ENCODE data around the gene C1QTNF1.
A peak's percentile ranks its signal among the peaks of the same experiment; 100 is the strongest.
"Not testable (repeated sequence)": the region's sequence is repeated elsewhere in the genome, so short reads cannot be mapped to it uniquely, and the experiment has no call there.

C1QTNF1 gene

DNA sequence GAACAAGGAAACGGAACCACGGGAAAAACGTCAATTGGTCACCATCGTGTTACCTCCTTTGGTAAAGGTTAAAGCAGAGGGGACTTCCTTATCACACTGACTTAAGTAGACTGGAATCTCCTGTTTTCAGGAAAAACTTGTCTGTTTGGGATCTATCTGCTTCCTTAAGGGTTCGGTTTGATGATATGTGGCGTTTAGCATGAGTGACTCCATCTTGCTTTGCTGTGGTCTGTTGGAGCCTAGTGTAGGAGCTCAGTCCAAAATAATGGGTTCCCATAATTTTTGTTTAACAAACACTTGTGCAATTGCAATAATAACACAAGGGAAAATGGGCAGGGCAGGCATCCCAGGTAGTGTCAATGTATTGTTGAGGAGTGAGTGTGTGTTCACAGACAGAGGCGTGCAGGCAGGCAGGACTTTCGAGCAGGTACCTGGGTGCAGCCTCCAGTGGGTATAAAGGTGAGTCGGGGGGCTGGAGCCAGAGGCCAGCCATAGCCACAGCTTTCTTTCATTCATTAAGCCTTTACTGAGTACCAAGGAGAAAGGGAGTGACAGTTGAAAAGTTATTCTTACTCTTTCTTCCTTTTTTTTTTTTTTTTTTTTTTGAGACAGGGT lies 46.4 kb downstream of the C1QTNF1 start:
- Mint-ChIP-seq H3K27ac (peak overlapping the region; percentile 38), H3K36me3 (no peaks in the 10 kb centered on the region), H3K27me3 (no peaks in the 10 kb centered on the region), H3K4me1 (peaks cover 9% of the 10 kb centered on the region), H3K9me3 (no peaks in the 10 kb centered on the region), H3K4me3 (no peak overlapping the region)

GRCh38 chr17:79071161-79071740 lies 47.3 kb downstream of the C1QTNF1 start:
- peaks cover 16% of the 10 kb centered on the region for H3K4me1 Mint-ChIP-seq
- H3K27me3 Mint-ChIP-seq: no peaks in the 10 kb centered on the region
- no peaks in the 10 kb centered on the region for H3K9me3 Mint-ChIP-seq
- H3K4me3 Mint-ChIP-seq: no peak overlapping the region
- H3K27ac Mint-ChIP-seq: peak overlapping the region; percentile 3
- peaks cover 2% of the 10 kb centered on the region for H3K36me3 Mint-ChIP-seq

DNA sequence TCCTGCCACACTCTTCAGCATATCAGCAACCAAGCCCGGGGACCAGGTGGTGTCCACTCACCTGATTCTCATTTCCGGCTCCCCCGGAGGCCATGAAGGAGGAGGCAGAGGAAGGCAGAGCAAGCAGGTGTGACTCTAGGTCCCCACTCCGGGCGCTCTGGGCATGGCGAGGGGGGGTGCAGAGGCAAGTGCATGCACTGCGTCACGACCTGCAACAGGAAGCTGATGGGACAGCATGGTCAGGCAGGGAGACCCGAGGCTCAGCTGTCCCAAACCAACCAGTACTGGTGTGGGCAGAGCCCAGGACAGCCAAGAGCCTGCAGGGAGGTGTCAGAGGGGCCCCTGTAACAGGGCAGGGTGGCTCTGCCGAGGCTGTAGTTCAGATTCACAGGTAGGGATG lies 48.6 kb downstream of the C1QTNF1 start:
- no peaks in the 10 kb centered on the region for H3K9me3 Mint-ChIP-seq
- H3K4me1 Mint-ChIP-seq: peaks cover 17% of the 10 kb centered on the region
- peak overlapping the region; percentile 41 for H3K27ac Mint-ChIP-seq
- H3K4me3 Mint-ChIP-seq: no peak overlapping the region
- no peaks in the 10 kb centered on the region for H3K27me3 Mint-ChIP-seq
- peaks cover 2% of the 10 kb centered on the region for H3K36me3 Mint-ChIP-seq

DNA sequence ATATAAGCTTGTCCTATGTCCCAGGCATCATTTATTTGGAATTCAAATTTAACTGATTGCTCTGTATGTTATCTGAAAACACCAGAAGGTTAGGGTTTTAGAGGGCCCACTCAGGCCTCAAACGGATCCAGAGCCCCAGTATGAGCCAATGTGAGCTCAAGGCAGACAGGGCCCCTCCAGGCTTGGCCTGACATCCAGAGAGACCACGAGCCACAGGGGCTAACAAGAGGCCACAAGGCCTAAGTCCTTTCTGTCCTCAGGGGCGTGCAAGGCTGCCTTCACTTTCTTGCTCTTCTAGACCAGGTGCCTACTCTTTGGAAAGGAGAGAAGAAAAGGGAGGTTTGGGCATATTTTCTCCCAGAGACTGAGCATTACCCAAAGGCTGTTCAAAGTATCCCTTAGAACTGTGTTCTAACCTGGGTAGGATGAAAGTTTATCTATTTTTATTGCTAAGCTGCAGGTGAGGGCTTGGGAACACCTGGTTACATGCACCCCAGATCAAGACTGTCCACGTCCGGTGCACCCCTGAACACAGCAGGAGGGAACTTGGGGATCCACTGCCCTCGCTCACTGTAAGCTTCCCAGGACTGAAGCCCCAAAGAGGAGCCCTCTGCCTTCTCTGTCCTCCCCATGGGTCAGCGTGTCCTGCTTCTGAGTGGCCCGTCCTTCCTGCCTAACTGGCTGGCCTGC lies 49.2 kb downstream of the C1QTNF1 start:
- Mint-ChIP-seq H3K27ac (no peak overlapping the region), H3K36me3 (peaks cover 2% of the 10 kb centered on the region), H3K4me1 (peaks cover 17% of the 10 kb centered on the region), H3K4me3 (no peak overlapping the region), H3K9me3 (no peaks in the 10 kb centered on the region), H3K27me3 (no peaks in the 10 kb centered on the region)

- no peaks in the 10 kb centered on the region for H3K9me3 Mint-ChIP-seq
- peaks cover 17% of the 10 kb centered on the region for H3K4me1 Mint-ChIP-seq
- H3K4me3 Mint-ChIP-seq: peak overlapping the region; percentile 26
Observed at GRCh38 chr17:79073706-79074088, 49.7 kb downstream of the C1QTNF1 start.

GRCh38 chr17:79074121-79074648 lies 50.2 kb downstream of the C1QTNF1 start:
- not testable (repeated sequence) for H3K27ac Mint-ChIP-seq, H3K27me3 Mint-ChIP-seq, H3K36me3 Mint-ChIP-seq, H3K9me3 Mint-ChIP-seq
- Mint-ChIP-seq H3K4me3 (peak overlapping the region; percentile 82), H3K4me1 (peaks cover 17% of the 10 kb centered on the region)

More at GRCh38 chr17:79073706-79074088, 49.7 kb downstream of the C1QTNF1 start:
- Mint-ChIP-seq H3K27me3 (no peaks in the 10 kb centered on the region), H3K36me3 (peaks cover 2% of the 10 kb centered on the region), H3K27ac (no peak overlapping the region)

DNA sequence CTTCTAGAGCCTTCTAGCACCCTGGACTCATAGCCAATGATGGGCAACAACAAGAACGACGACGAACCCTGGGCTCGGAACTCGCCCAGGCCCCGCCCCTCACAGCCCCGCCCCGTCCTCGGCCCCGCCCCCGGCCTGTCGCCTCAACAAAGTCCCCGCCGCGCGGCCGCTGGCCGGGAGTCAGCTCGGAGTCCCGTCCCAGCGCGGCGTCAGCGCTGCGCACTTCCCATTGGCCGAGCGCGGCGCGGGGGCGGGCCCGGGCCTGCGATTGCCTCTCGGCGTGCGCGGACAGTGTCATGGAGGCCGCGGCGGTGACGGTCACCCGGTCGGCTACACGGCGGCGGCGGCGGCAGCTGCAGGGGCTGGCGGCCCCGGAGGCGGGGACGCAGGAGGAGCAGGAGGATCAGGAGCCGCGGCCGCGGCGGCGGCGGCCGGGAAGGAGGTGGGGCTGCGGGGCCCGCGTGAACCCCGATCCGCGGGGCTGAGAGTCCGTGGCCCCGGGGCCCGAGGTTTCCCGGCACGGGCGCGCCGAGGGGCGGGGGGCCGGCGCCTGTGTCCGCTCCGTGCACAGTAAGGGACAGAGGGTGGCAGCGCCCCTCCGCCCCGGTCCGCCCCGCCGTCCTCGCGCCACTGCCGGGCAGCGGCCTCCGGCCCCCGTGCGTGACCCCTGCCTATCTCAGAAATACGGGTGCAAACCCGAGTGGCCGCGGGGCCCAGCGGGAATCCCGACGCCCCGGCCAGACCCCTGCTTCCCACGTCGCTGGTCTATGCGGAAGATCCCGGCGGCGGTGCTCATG lies 50.9 kb downstream of the C1QTNF1 start, which contains the start of gene ENGASE:
TSS of gene ENGASE (plus strand) at position 176 of the 797 bp plus-strand sequence. CDS start at position 297, 121 bp downstream.
- peaks cover 2% of the 10 kb centered on the region for H3K36me3 Mint-ChIP-seq
- no peaks in the 10 kb centered on the region for H3K27me3 Mint-ChIP-seq
- no peaks in the 10 kb centered on the region for H3K9me3 Mint-ChIP-seq

DNA sequence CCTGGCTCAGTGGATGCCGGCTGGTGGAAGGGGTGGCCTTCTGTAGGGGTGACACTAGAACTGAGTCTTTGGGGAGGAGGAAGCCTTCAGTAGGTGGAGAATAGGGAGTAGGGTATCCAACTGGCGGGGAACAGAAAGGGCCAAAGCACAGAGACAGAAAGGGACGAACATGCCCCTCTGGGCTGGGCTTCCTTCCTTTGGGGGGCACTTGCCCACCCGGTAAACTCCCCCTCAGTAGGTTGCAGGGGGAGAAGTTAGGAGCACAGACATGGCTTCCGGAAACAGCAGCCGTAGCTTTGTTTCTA lies 51.4 kb downstream of the C1QTNF1 start:
- H3K36me3 Mint-ChIP-seq: peaks cover 4% of the 10 kb centered on the region
- H3K27ac Mint-ChIP-seq: peak overlapping the region; percentile 93

More for the DNA sequence above, 50.9 kb downstream of the C1QTNF1 start, which contains the start of gene ENGASE:
- Mint-ChIP-seq H3K4me1 (peaks cover 17% of the 10 kb centered on the region), H3K4me3 (peak within 1 kb of the TSS; percentile 92), H3K27ac (peak within 1 kb of the TSS; percentile 93)

DNA sequence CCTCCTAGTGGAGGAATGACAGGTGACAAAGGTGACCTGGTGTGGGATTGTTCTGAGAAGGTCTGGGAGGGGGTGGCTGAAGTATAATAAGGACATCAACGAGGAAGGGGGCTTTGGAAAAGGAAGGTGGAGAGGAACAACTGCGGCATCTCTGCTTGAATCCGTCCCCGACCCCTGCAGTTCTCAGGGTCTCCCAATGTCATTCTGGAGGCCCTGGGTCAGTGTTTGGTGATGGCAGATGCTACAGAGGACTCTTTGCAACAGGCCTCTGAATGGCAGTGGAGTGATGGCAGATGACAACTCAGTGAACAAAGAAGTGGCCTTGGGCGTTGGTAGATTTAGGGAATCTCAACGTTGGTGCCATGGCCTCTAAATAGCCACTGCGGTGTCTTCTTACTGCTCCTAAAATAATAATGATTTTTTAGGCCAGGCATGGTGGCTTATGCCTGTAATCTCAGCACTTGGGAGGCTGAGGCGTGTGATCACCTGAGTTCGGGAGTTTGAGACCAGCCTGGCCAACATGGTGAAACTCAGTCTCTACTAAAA lies 52.0 kb downstream of the C1QTNF1 start:
- Mint-ChIP-seq H3K36me3 (peaks cover 5% of the 10 kb centered on the region), H3K4me3 (peak overlapping the region; percentile 92), H3K9me3 (no peaks in the 10 kb centered on the region), H3K4me1 (peaks cover 17% of the 10 kb centered on the region), H3K27ac (peak overlapping the region; percentile 93), H3K27me3 (no peaks in the 10 kb centered on the region)

More for the DNA sequence above, 51.4 kb downstream of the C1QTNF1 start:
- peak overlapping the region; percentile 92 for H3K4me3 Mint-ChIP-seq
- no peaks in the 10 kb centered on the region for H3K27me3 Mint-ChIP-seq
- peaks cover 17% of the 10 kb centered on the region for H3K4me1 Mint-ChIP-seq
- no peaks in the 10 kb centered on the region for H3K9me3 Mint-ChIP-seq

- no peaks in the 10 kb centered on the region for H3K9me3 Mint-ChIP-seq
Observed at GRCh38 chr17:79077587-79077986, 53.6 kb downstream of the C1QTNF1 start.

DNA sequence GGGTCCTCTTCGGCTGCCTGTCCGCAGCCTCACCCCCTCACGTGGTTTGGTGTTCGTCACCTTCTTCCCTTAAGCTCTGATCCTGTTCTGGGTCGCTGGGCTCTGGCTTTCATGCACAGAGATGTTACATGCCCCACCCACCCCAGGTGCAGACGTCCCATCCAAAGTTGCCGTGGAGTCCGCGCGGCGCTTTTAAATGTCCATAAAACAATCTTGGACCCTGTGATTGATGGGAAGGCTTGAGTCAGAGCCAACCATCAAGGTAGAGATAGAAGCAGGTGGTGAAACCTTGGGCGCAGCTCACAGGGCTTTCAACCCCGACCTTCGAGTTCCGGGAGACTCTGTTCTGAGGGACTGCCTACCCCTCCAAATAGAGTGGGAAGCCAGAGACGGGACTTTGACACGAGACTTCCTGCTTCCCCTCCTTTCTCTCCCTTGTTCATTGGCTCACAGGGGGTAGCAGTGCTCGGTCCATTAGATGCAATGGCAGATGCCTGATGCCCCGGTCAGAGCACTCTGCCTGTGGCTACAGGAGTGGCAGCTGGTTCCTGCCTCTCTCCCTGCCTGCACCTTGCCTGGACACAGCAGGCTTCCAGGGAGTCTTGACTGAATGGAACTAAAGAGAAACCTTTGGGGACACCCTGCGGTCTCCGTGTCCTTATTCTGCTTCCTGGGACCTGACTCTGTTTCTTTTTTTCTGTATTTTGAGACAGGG lies 54.7 kb downstream of the C1QTNF1 start:
- Mint-ChIP-seq H3K4me3 (no peak overlapping the region), H3K27me3 (no peaks in the 10 kb centered on the region), H3K36me3 (peaks cover 5% of the 10 kb centered on the region)

More at GRCh38 chr17:79077587-79077986, 53.6 kb downstream of the C1QTNF1 start:
- Mint-ChIP-seq H3K4me1 (peaks cover 17% of the 10 kb centered on the region), H3K4me3 (no peak overlapping the region), H3K27ac (no peak overlapping the region), H3K27me3 (no peaks in the 10 kb centered on the region), H3K36me3 (peaks cover 5% of the 10 kb centered on the region)

DNA sequence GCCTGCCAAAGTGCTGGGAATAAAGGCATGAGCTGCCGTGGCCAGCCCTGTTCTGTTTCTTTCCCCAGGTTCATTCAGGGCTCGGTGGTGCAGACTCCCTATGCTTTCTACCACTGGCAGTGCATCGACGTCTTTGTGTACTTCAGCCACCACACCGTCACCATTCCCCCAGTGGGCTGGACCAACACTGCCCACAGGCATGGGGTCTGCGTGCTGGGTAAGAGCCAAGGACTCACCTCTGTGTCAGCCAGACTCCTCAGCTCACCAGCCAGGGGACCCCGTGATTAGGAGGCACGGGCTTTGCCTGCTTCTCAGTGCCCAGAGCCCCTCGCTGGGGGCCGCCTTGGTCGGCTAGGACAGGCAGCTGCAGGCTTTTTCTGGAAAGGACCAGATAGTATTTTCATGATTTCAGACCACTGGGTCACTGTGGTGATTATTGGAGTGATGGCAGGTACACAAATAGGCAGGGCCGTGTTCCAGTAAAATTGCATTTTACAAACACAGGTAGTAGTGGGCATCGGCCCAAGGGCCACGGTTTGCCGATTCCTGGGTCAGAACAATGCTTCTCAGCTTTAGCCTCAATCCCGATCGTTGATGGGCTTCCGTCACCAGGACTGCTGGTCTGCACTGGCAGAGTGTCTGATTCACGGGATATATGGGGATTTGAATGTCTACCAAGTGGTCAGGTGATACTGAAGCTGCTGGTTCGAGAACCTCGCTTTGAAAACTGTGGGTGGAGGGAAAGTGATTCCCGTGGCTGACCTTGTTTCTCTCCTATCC lies 55.6 kb downstream of the C1QTNF1 start:
- no peaks in the 10 kb centered on the region for H3K9me3 Mint-ChIP-seq
- no peak overlapping the region for H3K27ac Mint-ChIP-seq
- no peak overlapping the region for H3K4me3 Mint-ChIP-seq

More for the DNA sequence above, 54.7 kb downstream of the C1QTNF1 start:
- Mint-ChIP-seq H3K27ac (no peak overlapping the region), H3K4me1 (peaks cover 17% of the 10 kb centered on the region), H3K9me3 (no peaks in the 10 kb centered on the region)

DNA sequence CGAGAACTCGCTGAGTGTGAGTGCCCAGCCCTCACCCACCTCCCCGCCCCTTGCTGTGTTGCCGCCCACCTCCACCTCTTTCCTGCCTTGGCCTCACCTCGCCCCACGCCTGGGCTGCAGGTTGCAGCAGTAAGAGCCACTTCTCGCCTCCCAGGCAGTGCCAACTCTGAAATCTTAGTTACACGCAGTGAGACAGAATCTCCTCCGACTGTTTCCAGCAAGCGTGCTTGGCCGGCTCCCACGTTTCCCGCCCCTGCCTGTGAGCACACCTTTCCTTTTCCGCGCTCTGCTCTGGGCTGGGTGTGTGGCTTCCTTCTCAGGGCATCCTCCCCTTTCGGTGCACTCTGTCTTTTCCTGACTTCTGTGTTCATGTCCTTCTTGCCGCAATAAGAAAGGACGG lies 56.4 kb downstream of the C1QTNF1 start:
- H3K27ac Mint-ChIP-seq: peak overlapping the region; percentile 54

More for the DNA sequence above, 55.6 kb downstream of the C1QTNF1 start:
- H3K4me1 Mint-ChIP-seq: peaks cover 12% of the 10 kb centered on the region
- H3K36me3 Mint-ChIP-seq: peaks cover 5% of the 10 kb centered on the region
- no peaks in the 10 kb centered on the region for H3K27me3 Mint-ChIP-seq

DNA sequence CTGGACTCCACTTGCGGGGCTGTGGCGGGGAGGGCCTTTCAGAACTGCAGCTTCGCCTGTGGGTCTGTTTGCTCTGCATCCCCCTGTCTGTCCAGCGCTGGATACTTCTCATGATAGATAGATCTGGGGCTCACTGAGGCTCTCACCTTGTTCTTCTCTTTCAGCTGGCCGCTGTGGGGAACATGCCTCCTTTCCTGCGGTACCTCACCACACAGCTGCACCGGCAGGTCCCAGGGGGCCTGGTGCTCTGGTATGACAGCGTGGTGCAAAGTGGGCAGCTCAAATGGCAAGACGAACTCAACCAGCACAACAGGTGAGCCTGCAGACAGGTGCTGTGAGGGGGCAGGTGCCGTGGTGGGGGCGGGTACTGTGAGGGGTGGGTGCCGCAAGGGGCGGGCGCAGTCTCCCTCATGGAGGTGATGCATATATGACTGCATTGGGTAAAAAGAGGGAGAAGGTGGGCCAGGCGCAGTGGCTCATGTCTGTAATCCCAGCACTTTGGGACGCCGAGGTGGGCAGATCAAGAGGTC lies 56.9 kb downstream of the C1QTNF1 start:
- Mint-ChIP-seq H3K27me3 (no peaks in the 10 kb centered on the region), H3K36me3 (peaks cover 2% of the 10 kb centered on the region), H3K4me3 (no peak overlapping the region), H3K27ac (no peak overlapping the region), H3K9me3 (no peaks in the 10 kb centered on the region), H3K4me1 (peaks cover 5% of the 10 kb centered on the region)

More for the DNA sequence above, 56.4 kb downstream of the C1QTNF1 start:
- Mint-ChIP-seq H3K27me3 (no peaks in the 10 kb centered on the region), H3K4me3 (no peak overlapping the region), H3K36me3 (peaks cover 5% of the 10 kb centered on the region), H3K9me3 (no peaks in the 10 kb centered on the region), H3K4me1 (peaks cover 10% of the 10 kb centered on the region)

Measured in activated naive CD4-positive, alpha-beta T cell treated with anti-CD3 and anti-CD28 coated beads, Interleukin-2, amount 50 U/mL, for 24 hours (primary cell).